ENCODE results near the gene TSSK6.

TSSK6 gene

DNA sequence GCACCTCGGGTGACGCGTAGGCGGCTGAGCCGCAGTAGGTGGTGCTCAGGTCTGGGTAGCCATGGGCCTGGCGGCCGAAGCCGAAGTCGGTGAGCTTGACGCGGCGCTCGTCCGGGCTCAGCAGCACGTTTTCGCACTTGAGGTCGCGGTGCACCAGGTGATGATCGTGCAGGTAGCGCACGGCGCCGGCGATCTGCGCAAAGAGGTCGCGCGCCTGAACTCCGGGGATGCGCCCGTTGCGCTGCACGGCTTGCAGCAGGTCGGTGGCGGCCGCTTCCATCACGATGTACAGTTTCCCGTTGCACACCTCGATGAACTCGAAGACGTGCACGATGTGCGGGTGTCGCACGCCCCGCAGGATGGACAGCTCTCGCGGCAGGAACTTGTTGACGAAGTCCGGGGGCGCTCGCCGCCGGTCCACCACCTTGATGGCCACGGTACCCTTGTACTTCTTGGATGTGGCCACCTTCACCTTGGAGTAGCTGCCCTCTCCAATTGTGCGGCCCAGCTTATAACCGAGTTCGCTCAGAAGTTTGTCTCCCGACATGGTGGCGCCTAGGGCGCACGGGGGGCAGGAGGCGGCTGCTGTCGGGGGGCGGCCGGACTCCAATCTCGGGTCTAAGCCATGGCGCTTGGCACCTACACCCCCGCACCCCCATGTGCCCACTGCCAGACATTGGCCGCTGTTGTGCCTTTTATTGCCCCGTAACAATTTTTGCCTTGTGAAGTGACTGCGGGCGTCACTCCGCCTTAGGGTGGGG lies at the start of gene TSSK6:
TSS of gene TSSK6 (minus strand) at position 668 of the 761 bp plus-strand sequence. CDS start at position 547, 121 bp downstream.
- no peak for DNase-seq

DNA sequence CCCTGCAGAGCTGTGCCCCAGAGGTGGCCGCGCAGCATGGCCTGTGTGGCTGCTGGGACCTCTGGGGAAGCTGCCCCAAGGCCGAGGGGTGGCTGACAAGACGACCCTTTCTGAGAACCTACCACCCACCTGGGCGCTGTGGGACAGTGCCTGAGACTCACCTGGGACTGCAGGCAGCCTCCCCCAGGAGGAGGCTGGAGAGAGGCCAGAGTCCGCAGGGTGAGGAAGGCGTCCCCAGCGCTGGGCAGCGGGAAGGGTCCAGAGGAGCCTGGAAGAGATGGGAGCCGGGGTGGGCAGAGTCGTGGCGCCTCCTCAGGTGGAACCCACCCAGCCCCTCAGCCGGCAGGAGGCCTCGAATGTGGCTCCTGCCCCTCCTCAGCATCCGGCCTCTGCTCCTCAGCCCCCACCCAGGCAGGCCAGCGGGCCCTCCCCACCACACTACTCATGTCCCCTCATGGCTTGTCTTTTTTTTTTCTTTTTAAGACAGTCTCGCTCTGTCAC lies 48.0 kb upstream of the TSSK6 start:
- no peak for DNase-seq

DNA sequence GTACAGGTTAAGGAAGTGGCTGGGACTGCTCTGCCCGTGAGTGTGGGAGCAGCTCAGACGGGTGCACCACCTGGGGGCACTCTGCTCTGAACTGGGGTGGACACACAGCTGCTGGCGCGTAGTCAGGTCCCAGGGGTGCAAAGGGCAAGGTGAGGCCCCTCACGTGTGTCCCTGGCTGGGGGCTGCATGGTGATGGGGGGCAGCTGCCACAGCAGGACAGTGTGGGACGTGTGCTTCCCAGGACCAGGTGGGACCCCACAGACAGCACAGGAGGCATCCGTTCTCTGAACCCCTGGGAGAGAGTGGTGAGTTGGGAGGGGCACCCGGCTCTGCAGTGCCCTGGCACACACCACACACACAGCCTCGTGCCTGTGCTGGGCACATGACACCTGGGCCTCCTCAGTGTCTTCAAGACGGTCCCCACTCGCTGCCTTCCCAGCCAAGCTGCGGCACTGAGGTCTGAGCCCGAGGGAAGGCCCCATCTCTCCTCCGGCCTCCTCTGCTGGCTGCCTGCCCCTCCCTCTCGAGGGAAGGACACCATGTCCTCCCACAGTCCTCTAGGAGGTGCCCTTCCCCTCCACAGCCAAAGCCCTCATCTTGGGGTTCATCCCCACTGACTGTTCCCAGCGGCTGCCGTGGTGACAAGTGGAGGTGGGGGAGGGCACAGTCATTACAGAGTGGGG lies 47.5 kb upstream of the TSSK6 start:
- no peak for DNase-seq

DNA sequence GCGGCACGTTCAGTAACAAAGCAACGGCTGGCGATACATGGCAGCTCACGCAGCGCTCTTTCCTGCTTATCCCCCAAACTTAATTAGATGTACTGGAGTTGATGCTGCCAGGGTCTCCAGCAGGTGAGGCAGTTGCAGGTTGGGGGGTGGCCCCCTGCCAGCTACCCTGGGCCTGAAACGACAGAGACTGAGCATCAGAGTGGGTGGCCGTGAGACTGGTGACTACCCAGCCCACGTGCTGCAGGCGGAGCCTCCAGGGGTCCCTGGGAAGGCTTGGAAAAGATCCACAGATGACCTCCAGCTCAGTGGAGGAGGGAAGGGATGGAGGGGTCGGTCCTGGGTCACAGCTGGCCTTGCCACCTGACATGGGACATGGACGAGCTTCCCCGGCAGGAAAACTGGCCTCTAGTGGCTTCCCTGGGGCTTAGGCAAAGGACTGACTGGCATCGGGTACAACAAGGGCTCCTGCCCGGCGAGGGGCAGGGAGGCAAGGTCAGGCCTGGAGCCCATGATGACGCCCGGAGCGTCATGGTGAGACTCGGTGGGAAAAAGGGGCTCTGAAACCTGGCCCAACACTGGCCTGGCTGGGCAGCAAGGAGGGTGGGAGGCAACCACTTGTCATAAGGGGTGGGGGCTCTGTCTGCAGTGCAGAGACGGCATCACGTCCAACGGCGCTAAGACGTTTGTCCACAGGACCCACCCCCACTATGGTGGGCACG lies 46.8 kb upstream of the TSSK6 start:
- DNase-seq: no peak

DNA sequence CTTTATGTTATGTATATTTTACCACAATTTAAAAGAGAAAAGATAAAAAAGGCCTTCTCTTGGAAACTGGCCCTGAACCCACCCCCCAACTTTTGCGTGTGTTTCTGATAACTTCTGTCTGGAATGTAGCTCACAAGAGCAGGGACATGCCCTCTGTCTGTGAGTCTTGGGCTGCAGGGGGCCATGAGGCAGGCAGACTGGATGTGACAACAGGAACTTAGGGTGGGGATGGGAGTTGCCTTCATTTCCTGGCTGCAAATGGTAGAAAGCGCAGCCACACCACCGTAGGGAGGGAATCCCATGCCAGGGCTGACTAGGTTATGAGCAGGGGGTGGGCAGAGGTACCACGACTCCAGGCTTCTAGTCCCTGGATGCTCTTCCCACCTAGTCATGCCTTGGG lies 44.6 kb upstream of the TSSK6 start:
- DNase-seq: no peak

DNA sequence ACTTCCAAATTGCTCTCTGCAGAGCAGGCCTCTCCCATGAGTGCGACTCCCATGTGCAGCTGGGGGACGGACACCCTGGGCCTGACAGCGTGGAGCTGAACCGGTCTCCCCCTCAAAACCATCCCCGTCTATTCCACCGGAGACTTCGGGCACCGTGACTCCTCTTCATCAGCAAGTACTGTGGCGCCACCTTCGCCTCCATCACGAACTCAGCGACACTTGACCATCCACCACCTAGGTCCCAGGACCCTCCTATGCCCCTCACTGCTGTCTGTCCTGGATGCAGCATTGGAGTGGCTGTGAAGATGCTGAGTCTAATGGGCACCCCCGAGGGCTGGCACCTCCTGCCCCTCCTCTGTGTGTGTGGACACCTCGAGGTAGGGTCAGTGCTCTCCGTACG lies 43.3 kb upstream of the TSSK6 start:
- no peak for DNase-seq

DNA sequence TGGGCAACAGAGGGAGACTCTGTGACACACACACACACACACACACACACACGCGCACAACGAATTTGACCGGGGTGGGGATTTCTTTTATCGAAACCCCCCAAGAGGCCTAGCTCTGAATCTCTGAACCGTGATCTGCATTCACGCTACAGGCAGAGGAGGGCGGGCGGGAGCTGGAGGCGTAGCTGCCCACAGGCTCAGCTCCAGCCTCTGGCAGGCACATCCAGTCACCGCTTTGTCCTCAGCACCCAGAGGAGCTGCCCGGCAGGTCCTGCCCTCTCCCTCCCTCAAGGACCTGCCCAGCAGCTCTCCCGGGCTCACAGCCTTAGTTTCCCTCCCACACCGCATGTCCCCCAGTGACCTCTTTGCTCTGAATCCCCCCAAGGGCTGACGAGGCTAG lies 42.7 kb upstream of the TSSK6 start:
- DNase-seq: no peak

DNA sequence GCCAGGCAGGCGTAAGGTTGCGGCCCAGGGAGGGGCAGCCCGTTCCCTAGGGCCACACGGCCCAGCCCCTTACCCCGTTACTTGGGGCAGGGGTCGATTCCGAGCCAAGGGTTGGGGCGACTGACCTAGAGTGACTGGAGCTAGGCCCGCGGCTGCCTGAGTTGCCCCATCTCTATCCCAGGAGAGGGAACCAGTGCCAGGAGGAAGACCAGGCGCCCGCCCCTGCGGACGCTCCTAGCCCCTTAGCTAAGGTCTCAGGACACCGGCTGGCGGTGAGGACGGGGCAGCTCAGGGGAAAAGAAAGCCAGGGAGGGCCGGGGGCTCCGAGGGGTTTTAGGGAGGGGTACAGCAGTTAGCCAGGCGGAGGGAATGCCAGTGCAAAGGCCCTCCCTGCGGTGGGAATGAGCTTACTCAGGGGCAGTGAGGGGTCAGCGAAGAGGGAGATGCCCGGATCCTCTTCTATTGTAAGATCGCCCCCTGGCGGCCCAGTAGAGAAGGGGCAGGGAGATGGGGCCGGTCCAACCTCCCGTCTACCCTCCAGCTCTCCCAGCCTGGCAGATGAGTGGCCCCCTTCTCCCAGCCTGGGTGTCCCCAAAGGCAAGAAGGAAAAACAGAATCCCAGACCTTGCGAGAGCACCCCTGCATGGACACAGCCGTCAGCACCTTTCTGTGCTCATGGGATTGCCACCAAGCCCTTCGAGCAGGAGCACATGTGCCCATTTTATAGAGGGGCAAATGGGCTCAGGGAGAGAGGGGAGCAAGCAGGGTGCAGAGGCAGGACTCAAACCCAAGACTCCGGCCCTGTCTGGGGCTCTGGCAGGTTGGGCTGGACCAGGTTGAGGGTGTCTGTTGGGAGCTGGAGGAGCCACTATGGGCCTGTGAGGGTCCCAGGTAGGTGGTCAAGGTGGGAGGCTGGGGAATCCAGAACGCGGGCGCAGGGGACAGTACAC lies 39.0 kb upstream of the TSSK6 start:
- peak; percentile 33 to 78 for DNase-seq

DNA sequence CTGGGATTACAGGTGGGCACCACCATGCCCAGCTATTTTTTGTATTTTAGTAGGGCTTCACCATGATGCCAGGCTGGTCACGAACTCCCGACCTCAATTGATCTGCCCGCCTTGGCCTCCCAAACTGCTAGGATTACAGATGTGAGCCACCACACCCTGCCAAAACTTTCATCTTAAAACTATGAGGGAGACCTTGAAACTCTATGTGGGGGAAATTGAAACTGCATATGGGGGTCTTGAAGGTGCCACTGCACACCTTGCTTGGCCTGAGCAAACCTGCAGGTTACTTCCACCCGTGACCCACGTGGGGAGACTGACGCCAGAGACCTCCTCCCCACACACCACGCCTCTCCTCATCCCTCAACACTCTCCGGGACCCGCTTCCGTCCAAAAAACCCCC lies 38.3 kb upstream of the TSSK6 start:
- no peak for DNase-seq

DNA sequence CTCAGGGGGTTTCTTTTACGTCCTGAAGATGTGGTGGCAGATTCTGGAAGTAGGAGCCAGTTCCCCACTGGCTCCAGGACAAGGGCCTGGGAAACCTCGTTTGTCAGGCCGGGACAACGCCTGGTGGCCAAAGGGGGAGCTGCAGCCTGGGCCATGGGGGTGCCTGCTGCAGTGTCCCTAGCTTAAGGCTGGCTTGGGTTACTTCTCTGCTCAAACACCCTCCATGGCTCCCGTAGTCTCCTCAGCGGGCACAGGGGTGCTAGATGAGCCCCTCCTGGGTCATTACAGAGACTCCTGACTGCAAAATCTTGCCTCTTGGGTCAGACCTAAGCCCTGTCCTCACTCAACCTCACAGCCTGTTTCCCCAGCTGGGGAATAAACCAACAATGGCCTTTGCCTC lies 37.5 kb upstream of the TSSK6 start:
- peak in 1 of 2 donors; percentile 59 for DNase-seq

DNA sequence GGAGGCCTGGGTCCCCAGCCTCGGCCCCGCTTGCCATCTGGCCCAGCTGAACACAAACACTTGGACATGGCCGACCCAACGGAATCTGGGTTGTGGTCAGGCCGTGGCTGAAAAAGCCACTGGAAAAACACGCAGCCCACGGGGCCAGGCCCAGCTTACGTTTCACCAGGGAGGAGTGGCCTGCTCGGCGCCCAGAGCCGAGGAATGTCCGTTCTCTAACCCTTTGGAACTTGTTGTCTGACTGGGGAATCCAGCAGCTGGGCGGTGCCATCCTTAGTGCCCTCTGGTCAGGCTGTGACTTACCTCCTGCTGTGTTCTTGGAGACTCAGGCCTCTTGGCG lies 36.5 kb upstream of the TSSK6 start:
- DNase-seq: no peak

DNA sequence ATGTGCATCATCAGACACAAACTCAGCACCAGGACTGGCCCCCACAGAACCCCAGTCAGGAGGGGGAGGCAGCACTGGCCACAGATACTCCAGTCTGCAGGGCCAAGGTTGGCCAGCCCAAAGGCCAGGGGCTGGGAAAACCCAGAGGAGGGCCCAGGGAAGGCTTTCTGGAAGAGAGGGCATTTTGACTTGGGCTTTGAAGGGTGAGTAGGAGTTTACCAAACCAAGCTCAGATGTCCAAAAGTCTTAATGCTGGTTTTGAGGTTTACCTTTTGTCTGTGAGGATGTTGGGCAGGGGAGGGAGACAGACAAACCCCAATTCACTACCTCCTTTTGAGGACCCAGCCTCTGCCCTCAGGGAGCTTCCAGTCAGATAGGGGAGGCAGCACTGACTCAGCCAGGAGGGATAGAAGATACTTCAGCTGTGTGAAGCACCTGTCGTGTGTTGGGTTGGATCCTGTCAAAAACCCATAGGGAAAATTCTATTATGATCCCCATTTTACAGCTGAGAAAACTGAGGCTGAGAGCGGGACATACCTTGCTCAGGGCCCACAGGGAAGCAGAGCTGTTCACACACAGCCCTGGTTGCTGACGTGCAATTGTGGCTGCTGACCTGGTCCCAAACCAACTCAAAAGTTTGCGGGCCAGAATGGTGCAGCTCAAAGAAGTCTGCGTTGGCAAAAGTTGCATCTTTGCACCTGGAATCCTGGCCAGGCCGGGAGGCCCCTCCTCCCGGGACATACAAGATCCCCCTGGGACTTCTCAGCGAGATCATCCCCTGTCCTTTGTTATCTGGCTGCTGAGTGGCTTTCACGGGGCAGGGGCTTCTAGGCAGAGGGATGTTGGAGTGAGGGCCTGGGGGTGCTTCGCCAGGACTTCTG lies 35.9 kb upstream of the TSSK6 start:
- no peak for DNase-seq

DNA sequence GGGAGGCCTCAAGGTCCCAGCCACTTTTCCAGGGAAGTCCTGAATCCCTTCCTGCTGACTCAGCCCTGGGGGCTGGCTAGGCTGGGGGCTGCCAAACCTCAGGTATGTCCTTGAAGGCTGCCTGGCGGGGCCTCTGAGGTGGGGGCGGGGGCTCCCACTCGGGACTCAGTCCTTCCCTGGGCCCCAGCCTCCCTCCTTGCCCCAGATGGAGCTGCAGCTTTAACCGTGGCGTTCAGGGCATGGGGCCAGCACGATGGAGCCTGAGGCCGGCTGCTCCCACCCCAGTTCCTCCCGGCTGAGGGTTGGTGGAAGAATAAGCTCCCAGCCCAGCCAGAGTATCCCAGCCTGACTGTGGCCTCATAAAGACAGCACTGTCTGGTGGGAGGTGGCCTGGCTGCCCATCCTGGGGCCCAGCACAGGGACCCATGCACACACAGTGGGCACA lies 35.2 kb upstream of the TSSK6 start:
- DNase-seq: no peak

DNA sequence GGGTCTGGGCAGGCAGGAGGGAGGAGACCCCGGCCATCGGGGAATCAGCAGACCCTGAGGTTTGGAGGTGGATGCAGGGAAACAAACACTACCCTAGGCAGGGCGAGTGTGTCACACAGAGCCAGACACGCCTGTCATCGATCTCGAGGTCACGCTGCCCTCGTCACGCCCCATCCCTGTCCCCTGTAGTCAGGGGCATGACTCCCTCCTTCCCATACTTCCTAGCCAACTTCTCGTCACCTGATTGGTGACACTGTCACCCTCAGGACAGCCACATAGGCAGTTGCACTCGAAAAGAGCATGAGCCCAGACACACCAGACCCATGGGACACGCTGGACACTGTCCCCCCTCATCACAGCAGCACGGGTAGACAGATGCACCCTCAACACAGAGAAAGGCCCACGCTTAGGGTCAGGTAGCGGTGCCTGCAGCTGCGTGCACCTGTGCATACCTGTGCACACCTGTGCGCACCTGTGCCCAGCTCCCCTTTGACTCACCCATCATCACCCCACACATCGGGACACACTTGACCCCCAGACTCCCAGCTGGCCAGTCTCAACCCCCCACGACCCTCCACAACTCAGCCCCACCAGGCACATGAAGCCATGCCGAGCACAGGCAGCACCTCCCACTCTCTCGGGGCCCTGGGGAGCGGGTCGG lies 34.6 kb upstream of the TSSK6 start:
- DNase-seq: no peak

DNA sequence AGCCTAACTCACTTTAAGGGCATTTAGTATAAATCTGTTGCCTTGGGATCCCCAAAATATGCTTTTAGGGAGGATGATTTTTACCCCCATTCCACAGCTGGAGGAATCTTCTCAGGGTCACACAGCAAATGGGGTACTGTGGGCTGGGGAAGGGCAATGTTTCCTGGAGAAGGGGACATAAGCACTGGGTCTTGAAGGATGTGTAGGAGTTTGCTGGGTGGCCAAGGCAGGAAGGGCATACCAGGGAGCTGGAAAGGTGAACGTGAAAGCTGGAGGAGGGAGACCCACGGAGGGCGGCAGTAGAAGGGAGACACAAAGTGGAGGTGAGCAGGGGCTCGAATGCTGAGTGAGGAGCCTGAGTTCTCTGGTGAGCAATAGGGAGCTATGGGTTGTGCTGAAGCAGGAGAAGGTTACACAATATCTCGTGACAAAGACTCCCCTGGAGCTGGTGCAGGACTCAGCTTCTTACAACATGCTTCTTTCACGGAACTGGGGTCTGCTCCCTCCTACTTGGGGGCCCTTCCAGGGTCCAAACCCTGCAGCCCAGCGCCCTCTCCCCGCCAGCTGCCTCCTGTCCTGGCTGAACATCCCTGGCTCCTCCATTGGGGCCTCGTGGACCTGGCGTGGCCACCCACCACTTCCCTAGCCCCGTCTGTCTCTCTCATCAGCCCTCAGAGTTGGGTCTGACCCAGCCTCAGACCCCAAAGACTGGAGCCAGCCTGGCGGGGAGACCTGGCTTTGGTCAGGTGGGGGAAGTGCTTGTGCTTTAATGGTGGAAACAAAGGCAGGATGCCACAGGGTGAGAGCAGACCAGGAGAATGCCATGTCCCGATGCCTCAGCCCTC lies 33.8 kb upstream of the TSSK6 start:
- no peak for DNase-seq

DNA sequence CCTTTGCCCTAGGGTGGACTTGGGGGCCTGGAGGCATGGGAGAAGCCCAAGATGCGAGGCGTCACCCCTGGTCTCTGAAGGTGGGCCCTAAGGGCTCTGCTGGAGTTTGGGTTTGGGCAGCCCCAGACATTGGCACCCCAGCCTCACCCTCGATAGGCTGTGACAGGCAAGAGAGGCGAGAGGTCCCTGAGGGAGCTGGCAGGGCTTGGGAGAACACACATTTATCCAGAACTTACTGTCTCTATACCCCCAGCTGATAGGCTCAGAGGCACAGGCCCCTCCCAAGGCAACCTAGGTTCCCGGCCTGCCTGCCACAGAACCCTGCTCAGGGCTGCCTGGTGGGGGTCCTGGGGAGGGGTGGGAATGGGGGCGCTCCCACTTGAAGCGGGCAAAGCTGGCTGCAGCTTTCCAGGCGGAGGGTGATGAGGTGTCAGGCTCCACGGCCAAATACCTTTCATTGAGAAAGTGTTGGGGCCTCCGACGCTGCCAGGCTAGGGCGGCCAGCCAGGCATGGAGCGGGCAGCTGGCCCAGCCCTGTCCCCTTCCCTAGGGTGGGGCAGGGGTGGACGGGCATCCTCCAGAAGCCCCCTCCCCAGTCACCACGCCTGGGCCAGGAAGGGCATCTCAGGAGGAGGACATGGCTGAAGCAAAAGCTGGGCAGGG lies 32.5 kb upstream of the TSSK6 start:
- no peak for DNase-seq

DNA sequence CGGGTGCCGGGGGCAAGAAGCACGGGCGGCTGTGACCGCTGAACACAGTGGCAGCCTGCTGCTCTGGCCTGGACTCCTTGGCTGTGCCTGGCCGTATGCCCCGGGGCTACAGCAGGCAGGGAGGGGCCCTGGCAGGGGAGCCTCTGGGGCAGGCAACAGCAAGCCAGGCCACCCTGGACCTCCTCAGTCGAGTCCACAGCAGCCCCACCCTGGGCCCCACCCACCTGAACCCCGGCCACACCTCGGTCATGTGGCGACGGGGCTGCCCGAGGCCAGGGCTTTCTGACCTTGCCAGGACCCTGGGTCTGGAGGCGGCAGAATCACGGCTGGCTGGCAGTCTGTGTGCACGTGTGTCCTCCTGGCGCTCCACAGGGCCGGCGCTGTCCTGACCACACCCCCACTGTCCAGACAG lies 31.4 kb upstream of the TSSK6 start:
- DNase-seq: no peak

DNA sequence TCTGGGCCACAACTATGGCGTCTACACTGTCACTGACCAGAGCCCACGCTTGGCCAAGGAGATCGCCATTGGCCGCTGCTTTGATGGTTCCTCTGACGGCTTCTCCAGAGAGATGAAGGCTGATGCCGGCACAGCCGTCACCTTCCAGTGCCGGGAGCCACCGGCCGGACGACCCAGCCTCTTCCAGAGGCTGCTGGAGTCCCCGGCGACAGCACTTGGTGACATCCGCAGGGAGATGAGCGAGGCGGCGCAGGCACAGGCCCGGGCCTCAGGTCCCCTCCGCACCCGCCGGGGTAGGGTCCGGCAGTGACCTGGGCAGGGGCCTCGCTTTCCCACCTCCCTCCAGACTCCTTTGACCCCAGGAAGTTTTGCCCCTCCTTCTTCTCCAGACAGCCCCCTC lies 30.4 kb upstream of the TSSK6 start:
- DNase-seq: no peak

DNA sequence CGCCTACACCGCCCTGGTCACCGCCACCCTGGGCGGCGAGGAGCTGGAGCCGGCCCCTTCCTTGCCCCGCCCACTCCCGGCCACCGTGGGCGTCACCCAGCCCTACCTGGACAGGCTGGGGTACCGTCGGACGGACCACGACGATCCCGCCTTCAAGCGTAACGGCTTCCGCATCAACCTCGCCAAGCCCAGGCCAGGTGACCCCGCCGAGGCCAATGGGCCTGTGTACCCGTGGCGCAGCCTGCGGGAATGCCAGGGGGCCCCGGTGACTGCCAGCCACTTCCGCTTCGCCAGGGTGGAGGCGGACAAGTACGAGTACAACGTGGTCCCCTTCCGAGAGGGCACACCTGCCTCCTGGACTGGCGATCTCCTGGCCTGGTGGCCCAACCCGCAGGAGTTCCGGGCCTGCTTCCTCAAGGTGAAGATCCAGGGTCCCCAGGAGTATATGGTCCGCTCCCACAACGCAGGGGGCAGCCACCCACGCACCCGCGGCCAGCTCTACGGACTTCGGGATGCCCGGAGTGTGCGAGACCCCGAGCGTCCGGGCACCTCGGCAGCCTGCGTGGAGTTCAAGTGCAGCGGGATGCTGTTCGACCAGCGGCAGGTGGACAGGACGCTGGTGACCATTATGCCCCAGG lies 29.7 kb upstream of the TSSK6 start:
- DNase-seq: no peak

All from inflammatory macrophage treated with lipopolysaccharide for 1 hour (primary cell).